ENCODE data around the gene GALNTL6. TPM values are rescaled to one million over a fixed set of nuclear protein-coding genes. Genes with fewer than 3 reads are reported as not detected.

Gene GALNTL6
- total RNA-seq, 2 donors from 2014 or later = 0.08 TPM; not detected in 1

GRCh38 chr4:172845281-172845680 lies 1032.1 kb downstream of the GALNTL6 start:
- DNase-seq (ENCODE audit: low spot score) = no peak
- Histone ChIP-seq H3K27me3 (no peaks in the 10 kb centered on the region), H3K4me1 (no peaks in the 10 kb centered on the region), H3K4me3 (no peak overlapping the region), H3K36me3 (no peaks in the 10 kb centered on the region), H3K27ac (no peak overlapping the region), H3K9me3 (no peaks in the 10 kb centered on the region)
- no peak for TF ChIP-seq CTCF (IDR thresholded peaks at IDR 0.05)

- DNase-seq (ENCODE audit: low spot score) = no peak
- Histone ChIP-seq H3K36me3 (no peaks in the 10 kb centered on the region), H3K9me3 (no peaks in the 10 kb centered on the region), H3K4me3 (no peak overlapping the region), H3K4me1 (no peaks in the 10 kb centered on the region), H3K27me3 (no peaks in the 10 kb centered on the region), H3K27ac (no peak overlapping the region)
- no peak for TF ChIP-seq CTCF (IDR thresholded peaks at IDR 0.05)
Observed at GRCh38 chr4:172850838-172851237, 1037.6 kb downstream of the GALNTL6 start.

DNA sequence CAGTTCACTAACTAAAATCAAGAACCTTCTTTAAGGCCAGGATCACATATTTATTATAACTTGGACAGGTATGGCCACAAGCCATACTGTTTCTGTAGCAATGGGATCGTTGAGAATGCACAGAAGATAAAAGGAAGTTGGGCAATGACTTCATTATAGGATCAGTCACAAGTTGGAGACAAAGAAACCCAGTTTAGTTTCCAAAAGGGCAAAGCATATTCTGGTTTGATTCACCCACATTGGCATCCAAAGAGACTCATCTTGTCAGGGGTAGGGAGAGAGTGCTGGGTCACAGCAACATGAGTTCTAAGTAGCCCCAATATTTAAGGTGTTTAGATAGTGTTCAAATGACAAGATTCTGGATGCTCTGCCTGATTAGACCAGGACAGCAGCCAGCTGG lies 1038.3 kb downstream of the GALNTL6 start:
- Histone ChIP-seq H3K27me3 (no peaks in the 10 kb centered on the region), H3K36me3 (no peaks in the 10 kb centered on the region), H3K4me1 (no peaks in the 10 kb centered on the region), H3K27ac (no peak overlapping the region), H3K9me3 (no peaks in the 10 kb centered on the region), H3K4me3 (no peak overlapping the region)
- TF ChIP-seq CTCF (IDR thresholded peaks at IDR 0.05) = no peak
- no peak for DNase-seq (ENCODE audit: low spot score)

DNA sequence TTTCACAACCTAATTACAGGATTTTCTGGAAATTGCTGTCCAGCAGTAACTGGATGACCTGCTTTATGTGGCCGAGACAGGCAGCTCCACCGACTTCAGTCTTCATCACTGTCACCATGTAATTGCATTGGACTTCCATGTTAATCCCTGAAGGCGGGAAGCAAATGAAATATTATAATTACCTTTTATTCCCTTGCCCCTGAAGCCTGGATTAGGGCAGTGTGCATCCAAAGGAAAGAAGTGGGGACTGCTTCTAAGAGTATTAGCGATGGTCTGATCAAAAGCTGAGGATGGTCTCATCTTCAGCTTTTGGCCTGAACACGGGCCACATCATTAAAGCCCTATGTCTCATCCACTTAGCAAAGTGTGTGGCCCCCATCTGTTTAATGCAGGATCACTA lies 1043.8 kb downstream of the GALNTL6 start:
- DNase-seq (ENCODE audit: low spot score) = no peak
- Histone ChIP-seq H3K4me1 (no peaks in the 10 kb centered on the region), H3K4me3 (no peak overlapping the region), H3K27me3 (no peaks in the 10 kb centered on the region), H3K9me3 (no peaks in the 10 kb centered on the region), H3K27ac (no peak overlapping the region), H3K36me3 (no peaks in the 10 kb centered on the region)
- no peak for TF ChIP-seq CTCF (IDR thresholded peaks at IDR 0.05)

- Histone ChIP-seq H3K9me3 (no peaks in the 10 kb centered on the region), H3K27ac (no peak overlapping the region), H3K4me3 (no peak overlapping the region), H3K4me1 (no peaks in the 10 kb centered on the region), H3K27me3 (no peaks in the 10 kb centered on the region), H3K36me3 (no peaks in the 10 kb centered on the region)
- TF ChIP-seq CTCF (IDR thresholded peaks at IDR 0.05) = no peak
- DNase-seq (ENCODE audit: low spot score) = no peak
Observed at GRCh38 chr4:172858731-172859230, 1045.6 kb downstream of the GALNTL6 start.

- Histone ChIP-seq H3K27me3 (no peaks in the 10 kb centered on the region), H3K4me3 (no peak overlapping the region), H3K27ac (no peak overlapping the region), H3K4me1 (no peaks in the 10 kb centered on the region), H3K9me3 (no peaks in the 10 kb centered on the region), H3K36me3 (no peaks in the 10 kb centered on the region)
- TF ChIP-seq CTCF (IDR thresholded peaks at IDR 0.05) = no peak
- no peak for DNase-seq (ENCODE audit: low spot score)
Observed at GRCh38 chr4:172865103-172865502, 1051.9 kb downstream of the GALNTL6 start.
